Measurements from ENCODE around the gene TCIRG1.
"Not testable (repeated sequence)": the region's sequence is repeated elsewhere in the genome, so short reads cannot be mapped to it uniquely, and the experiment has no call there.

Gene TCIRG1

GRCh38 chr11:68038718-68039525, at the start of gene TCIRG1:
Gene TCIRG1 (plus strand): TSS chr11:68039025. CDS start chr11:68041272, 2,247 bp downstream.
- Histone ChIP-seq H3K4me1 (ENCODE audit: insufficient read depth, low read length) (peaks cover 23% of the 10 kb centered on the region; the same call in 1 of the 2 replicates), H3K9me3 (ENCODE audit: control insufficient read depth, insufficient read depth, low read length) (no peaks in the 10 kb centered on the region), H3K36me3 (ENCODE audit: insufficient read depth, low read length) (0 out of 2 replicates have a peak, but pooled peaks cover 3% of the 10 kb centered on the region), H3K9ac (ENCODE audit: low read depth, low read length) (peak within 1 kb of the TSS; percentile 57)

GRCh38 chr11:67990546-67991346, 48.1 kb upstream of the TCIRG1 start:
- not testable (repeated sequence) for H3K4me1 ChIP-seq (ENCODE audit: insufficient read depth, low read length); H3K9me3 ChIP-seq (ENCODE audit: control insufficient read depth, insufficient read depth, low read length); H3K36me3 ChIP-seq (ENCODE audit: insufficient read depth, low read length)
- H3K9ac ChIP-seq (ENCODE audit: low read depth, low read length), result peak overlapping the region; percentile 50; the same call in 1 of the 2 replicates

- not testable (repeated sequence) for H3K36me3 ChIP-seq (ENCODE audit: insufficient read depth, low read length); H3K4me1 ChIP-seq (ENCODE audit: insufficient read depth, low read length); H3K9me3 ChIP-seq (ENCODE audit: control insufficient read depth, insufficient read depth, low read length)
- H3K9ac ChIP-seq (ENCODE audit: low read depth, low read length), result peak overlapping the region; percentile 50; the same call in 1 of the 2 replicates
Measured at GRCh38 chr11:67991347-67992121, 47.3 kb upstream of the TCIRG1 start.

GRCh38 chr11:67993821-67994220, 45.0 kb upstream of the TCIRG1 start:
- not testable (repeated sequence) for H3K9me3 ChIP-seq (ENCODE audit: control insufficient read depth, insufficient read depth, low read length); H3K4me1 ChIP-seq (ENCODE audit: insufficient read depth, low read length); H3K36me3 ChIP-seq (ENCODE audit: insufficient read depth, low read length); H3K9ac ChIP-seq (ENCODE audit: low read depth, low read length)

GRCh38 chr11:67994387-67994786, 44.4 kb upstream of the TCIRG1 start:
- H3K9ac ChIP-seq (ENCODE audit: low read depth, low read length); H3K36me3 ChIP-seq (ENCODE audit: insufficient read depth, low read length); H3K9me3 ChIP-seq (ENCODE audit: control insufficient read depth, insufficient read depth, low read length); H3K4me1 ChIP-seq (ENCODE audit: insufficient read depth, low read length): not testable (repeated sequence)

- not testable (repeated sequence) for H3K4me1 ChIP-seq (ENCODE audit: insufficient read depth, low read length); H3K36me3 ChIP-seq (ENCODE audit: insufficient read depth, low read length); H3K9me3 ChIP-seq (ENCODE audit: control insufficient read depth, insufficient read depth, low read length); H3K9ac ChIP-seq (ENCODE audit: low read depth, low read length)
Measured at GRCh38 chr11:67995129-67995528, 43.7 kb upstream of the TCIRG1 start.

- H3K36me3 ChIP-seq (ENCODE audit: insufficient read depth, low read length); H3K4me1 ChIP-seq (ENCODE audit: insufficient read depth, low read length); H3K9me3 ChIP-seq (ENCODE audit: control insufficient read depth, insufficient read depth, low read length); H3K9ac ChIP-seq (ENCODE audit: low read depth, low read length): not testable (repeated sequence)
Measured at GRCh38 chr11:67995579-67995978, 43.2 kb upstream of the TCIRG1 start.

GRCh38 chr11:67996051-67996450, 42.8 kb upstream of the TCIRG1 start:
- Histone ChIP-seq H3K9ac (ENCODE audit: low read depth, low read length) (no peak overlapping the region), H3K9me3 (ENCODE audit: control insufficient read depth, insufficient read depth, low read length) (no peaks in the 10 kb centered on the region), H3K4me1 (ENCODE audit: insufficient read depth, low read length) (no peaks in the 10 kb centered on the region; the same call in 1 of the 2 replicates), H3K36me3 (ENCODE audit: insufficient read depth, low read length) (no peaks in the 10 kb centered on the region)

GRCh38 chr11:67996622-67997474, 42.0 kb upstream of the TCIRG1 start:
- no peaks in the 10 kb centered on the region for H3K36me3 ChIP-seq (ENCODE audit: insufficient read depth, low read length)
- H3K4me1 ChIP-seq (ENCODE audit: insufficient read depth, low read length), result no peaks in the 10 kb centered on the region; the same call in 1 of the 2 replicates
- no peaks in the 10 kb centered on the region for H3K9me3 ChIP-seq (ENCODE audit: control insufficient read depth, insufficient read depth, low read length)
- peak overlapping the region; percentile 58 for H3K9ac ChIP-seq (ENCODE audit: low read depth, low read length)

GRCh38 chr11:67997475-67997921, 41.3 kb upstream of the TCIRG1 start:
- H3K9me3 ChIP-seq (ENCODE audit: control insufficient read depth, insufficient read depth, low read length), result no peaks in the 10 kb centered on the region
- H3K9ac ChIP-seq (ENCODE audit: low read depth, low read length), result no peak overlapping the region
- H3K4me1 ChIP-seq (ENCODE audit: insufficient read depth, low read length), result no peaks in the 10 kb centered on the region; the same call in 1 of the 2 replicates
- no peaks in the 10 kb centered on the region for H3K36me3 ChIP-seq (ENCODE audit: insufficient read depth, low read length)

GRCh38 chr11:67998150-67999045, 40.4 kb upstream of the TCIRG1 start:
- Histone ChIP-seq H3K9ac (ENCODE audit: low read depth, low read length) (no peak overlapping the region), H3K9me3 (ENCODE audit: control insufficient read depth, insufficient read depth, low read length) (no peaks in the 10 kb centered on the region), H3K4me1 (ENCODE audit: insufficient read depth, low read length) (no peaks in the 10 kb centered on the region; the same call in 1 of the 2 replicates), H3K36me3 (ENCODE audit: insufficient read depth, low read length) (no peaks in the 10 kb centered on the region)

GRCh38 chr11:67999201-67999629, 39.6 kb upstream of the TCIRG1 start:
- Histone ChIP-seq H3K9ac (ENCODE audit: low read depth, low read length) (no peak overlapping the region), H3K36me3 (ENCODE audit: insufficient read depth, low read length) (no peaks in the 10 kb centered on the region), H3K9me3 (ENCODE audit: control insufficient read depth, insufficient read depth, low read length) (no peaks in the 10 kb centered on the region), H3K4me1 (ENCODE audit: insufficient read depth, low read length) (peaks cover 1% of the 10 kb centered on the region; the same call in 1 of the 2 replicates)

GRCh38 chr11:67999704-68000103, 39.1 kb upstream of the TCIRG1 start:
- Histone ChIP-seq H3K9ac (ENCODE audit: low read depth, low read length) (no peak overlapping the region), H3K36me3 (ENCODE audit: insufficient read depth, low read length) (no peaks in the 10 kb centered on the region), H3K4me1 (ENCODE audit: insufficient read depth, low read length) (peaks cover 4% of the 10 kb centered on the region; the same call in 1 of the 2 replicates), H3K9me3 (ENCODE audit: control insufficient read depth, insufficient read depth, low read length) (no peaks in the 10 kb centered on the region)

Data from ES-I3 (cell line).